C4-2B (cell line): Measurements from ENCODE around the gene AIPL1.

Experiments
- CTCF ChIP-seq: fragments of 450-650 bp; conservative IDR thresholded peaks from 2 replicates; pipeline ENCODE4 v1.5.1; 2017; ENCODE audit warnings: mild to moderate bottlenecking
- ZFX ChIP-seq: fragments of 450-650 bp; IDR thresholded peaks from 2 replicates; pipeline ENCODE4 v1.6.1; 2017

- TF ChIP-seq CTCF (no peak), ZFX (no peak)
These were observed 44.8 kb upstream of the AIPL1 start for GRCh38 chr17:6479622-6480302.
